ENCODE results near the gene REXO1. TPM values are rescaled to one million over a fixed set of nuclear protein-coding genes. Genes with fewer than 3 reads are reported as not detected.

REXO1 gene
- total and polyA plus RNA-seq, 2 experiments from 2014 or later = 20.2 to 90.1 TPM

DNA sequence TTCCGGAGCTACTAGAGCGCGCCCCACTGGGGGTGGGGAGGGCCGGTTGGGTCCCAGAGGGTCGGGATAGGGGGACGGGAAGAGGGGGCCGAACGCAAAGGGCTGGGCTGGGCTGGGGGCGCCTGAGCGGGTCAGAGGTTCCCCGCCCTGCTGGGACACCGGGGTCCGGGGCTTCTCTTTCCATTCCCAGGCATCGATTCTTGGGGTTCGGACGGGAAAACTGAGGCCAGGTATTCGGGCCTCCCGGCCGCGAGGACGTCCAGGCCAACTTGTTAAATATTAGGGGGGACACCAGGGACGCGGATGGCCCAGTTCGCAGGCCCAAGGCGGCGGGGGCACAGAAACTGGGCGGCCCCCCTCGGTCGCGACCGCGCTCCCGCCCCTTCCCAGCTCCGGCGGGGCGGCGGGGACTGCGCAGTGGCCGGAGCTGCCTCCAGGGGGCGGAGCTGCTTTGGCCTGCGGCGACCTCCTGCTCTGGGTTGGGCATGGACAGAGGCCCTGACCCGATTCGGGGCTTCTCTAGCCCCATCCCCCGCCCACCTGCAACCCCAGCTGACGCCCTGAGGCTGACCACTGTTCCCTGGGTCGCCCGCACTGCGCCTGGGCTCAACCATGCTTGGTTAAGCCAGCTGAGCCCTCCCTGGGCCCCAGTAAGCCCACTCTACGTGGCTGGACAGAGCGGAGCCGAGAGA is 16.3 kb upstream of the REXO1 start:
- Histone ChIP-seq H2AFZ (peak overlapping the region; percentile 69; the same call in 1 of the 2 replicates), H3K9me2 (ENCODE audit: insufficient read depth) (no peaks in the 10 kb centered on the region), H3K79me2 (replicated peaks; ENCODE audit: insufficient read depth) (peaks cover 30% of the 10 kb centered on the region), H3K27ac (ENCODE audit: low read depth) (peak overlapping the region; percentile 98), H3K4me2 (peak overlapping the region; percentile 94), H3K4me1 (ENCODE audit: insufficient read depth) (peaks cover 28% of the 10 kb centered on the region), H3F3A (replicated peaks; ENCODE audit: low read depth) (0 out of 2 replicates have a peak, but pooled peaks cover 6% of the 10 kb centered on the region), H3K36me3 (ENCODE audit: insufficient read depth) (no peaks in the 10 kb centered on the region), H4K20me1 (replicated peaks; ENCODE audit: insufficient read depth) (peaks cover 8% of the 10 kb centered on the region; the same call in 1 of the 2 replicates), H3K27me3 (ENCODE audit: insufficient read depth) (peaks cover 16% of the 10 kb centered on the region), H3K4me3 (peak overlapping the region; percentile 92)
- peak overlapping the region; percentile 94 for H3K27ac Mint-ChIP-seq
- no peaks in the 10 kb centered on the region; the same call in 2 of the 3 replicates for H3K36me3 Mint-ChIP-seq (ENCODE audit: low read depth)
- ATAC-seq (peak; percentile 78), DNase-seq (ENCODE audit: low spot score) (peak; percentile 90)
- H3K4me3 Mint-ChIP-seq = peak overlapping the region; percentile 78
- no peaks in the 10 kb centered on the region for H3K9me3 Mint-ChIP-seq
- H3K27me3 Mint-ChIP-seq (ENCODE audit: insufficient read depth, low read depth, poor library complexity) = peaks cover 20% of the 10 kb centered on the region
- TF ChIP-seq, protein P1, sequence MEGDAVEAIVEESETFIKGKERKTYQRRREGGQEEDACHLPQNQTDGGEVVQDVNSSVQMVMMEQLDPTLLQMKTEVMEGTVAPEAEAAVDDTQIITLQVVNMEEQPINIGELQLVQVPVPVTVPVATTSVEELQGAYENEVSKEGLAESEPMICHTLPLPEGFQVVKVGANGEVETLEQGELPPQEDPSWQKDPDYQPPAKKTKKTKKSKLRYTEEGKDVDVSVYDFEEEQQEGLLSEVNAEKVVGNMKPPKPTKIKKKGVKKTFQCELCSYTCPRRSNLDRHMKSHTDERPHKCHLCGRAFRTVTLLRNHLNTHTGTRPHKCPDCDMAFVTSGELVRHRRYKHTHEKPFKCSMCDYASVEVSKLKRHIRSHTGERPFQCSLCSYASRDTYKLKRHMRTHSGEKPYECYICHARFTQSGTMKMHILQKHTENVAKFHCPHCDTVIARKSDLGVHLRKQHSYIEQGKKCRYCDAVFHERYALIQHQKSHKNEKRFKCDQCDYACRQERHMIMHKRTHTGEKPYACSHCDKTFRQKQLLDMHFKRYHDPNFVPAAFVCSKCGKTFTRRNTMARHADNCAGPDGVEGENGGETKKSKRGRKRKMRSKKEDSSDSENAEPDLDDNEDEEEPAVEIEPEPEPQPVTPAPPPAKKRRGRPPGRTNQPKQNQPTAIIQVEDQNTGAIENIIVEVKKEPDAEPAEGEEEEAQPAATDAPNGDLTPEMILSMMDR (conservative IDR thresholded peaks at IDR 0.05; ENCODE audit: low read depth in 2 of 2) = peak; percentile 52 to 77
- peak; percentile 15; the same call in 1 of the 2 replicates for TF ChIP-seq POLR2AphosphoS5 (IDR thresholded peaks at IDR 0.05; ENCODE audit: low read depth)
- TF ChIP-seq JUNB (IDR thresholded peaks at IDR 0.05; ENCODE audit: unreplicated experiment) = no peak
- TF ChIP-seq, protein P2, sequence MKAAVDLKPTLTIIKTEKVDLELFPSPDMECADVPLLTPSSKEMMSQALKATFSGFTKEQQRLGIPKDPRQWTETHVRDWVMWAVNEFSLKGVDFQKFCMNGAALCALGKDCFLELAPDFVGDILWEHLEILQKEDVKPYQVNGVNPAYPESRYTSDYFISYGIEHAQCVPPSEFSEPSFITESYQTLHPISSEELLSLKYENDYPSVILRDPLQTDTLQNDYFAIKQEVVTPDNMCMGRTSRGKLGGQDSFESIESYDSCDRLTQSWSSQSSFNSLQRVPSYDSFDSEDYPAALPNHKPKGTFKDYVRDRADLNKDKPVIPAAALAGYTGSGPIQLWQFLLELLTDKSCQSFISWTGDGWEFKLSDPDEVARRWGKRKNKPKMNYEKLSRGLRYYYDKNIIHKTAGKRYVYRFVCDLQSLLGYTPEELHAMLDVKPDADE (IDR thresholded peaks at IDR 0.05) = no peak
- no peak for TF ChIP-seq ZNF114 (CRISPR knock-in tag; IDR thresholded peaks at IDR 0.05)
- peak; percentile 43; the same call in 1 of the 2 replicates for TF ChIP-seq CREB1 (CRISPR knock-in tag; IDR thresholded peaks at IDR 0.05; ENCODE audit: low read depth)
- H3K4me1 Mint-ChIP-seq = peaks cover 17% of the 10 kb centered on the region; the same call in 2 of the 3 replicates

DNA sequence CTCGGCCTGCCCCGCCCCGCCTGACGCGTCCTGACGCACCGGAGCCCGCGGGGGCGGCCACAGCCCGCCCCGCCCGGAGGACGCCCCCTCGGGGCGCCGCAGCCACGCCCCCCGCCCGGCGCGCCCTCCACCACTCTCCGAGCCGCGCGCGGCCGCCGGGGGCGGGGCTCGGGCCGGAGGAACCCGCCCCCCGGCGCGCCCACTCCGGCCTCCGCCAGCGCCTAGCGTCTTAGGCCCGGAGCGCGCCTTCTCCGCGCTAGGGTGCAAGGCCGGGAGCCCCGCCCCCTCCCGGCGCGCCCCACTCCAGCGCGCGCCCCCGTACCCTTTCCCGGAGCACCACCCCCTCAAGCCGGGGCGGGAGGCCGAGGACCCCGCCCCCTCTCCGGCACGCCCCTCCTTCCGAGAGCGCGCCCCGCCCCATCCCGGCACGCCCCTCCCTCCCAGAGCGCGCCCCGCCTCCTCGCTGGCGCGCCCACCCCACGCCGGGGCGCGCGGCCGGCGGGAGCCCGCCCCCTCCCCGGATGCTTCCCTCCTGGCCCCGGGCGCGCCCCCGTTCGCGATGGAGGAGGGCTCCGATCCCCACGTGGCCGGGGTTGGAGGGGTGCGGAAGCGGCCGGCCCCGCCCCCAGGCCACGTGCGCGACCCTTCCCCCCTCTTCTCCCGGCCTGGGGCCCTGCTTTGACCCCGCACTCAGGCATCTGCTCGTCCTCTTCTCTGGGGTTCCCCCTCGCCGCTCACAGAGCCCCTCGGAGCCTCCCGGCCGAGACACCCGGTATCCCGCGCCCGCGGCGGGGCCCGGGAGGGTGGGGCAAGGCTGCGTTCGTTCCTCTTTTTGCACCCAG is 15.6 kb upstream of the REXO1 start:
- ATAC-seq (peak; percentile 55), DNase-seq (ENCODE audit: low spot score) (peak; percentile 98)
- Mint-ChIP-seq H3K36me3 (ENCODE audit: low read depth) (no peaks in the 10 kb centered on the region; the same call in 2 of the 3 replicates), H3K9me3 (no peaks in the 10 kb centered on the region), H3K27me3 (ENCODE audit: insufficient read depth, low read depth, poor library complexity) (peaks cover 24% of the 10 kb centered on the region), H3K4me1 (peaks cover 22% of the 10 kb centered on the region; the same call in 2 of the 3 replicates), H3K27ac (0 out of 2 replicates have a peak overlapping the region, but pooled peaks have one; percentile 94), H3K4me3 (peak overlapping the region; percentile 78)
- Histone ChIP-seq H3K4me2 (peak overlapping the region; percentile 94), H3F3A (replicated peaks; ENCODE audit: low read depth) (0 out of 2 replicates have a peak, but pooled peaks cover 6% of the 10 kb centered on the region), H3K4me3 (peak overlapping the region; percentile 92), H4K20me1 (replicated peaks; ENCODE audit: insufficient read depth) (peaks cover 10% of the 10 kb centered on the region; the same call in 1 of the 2 replicates), H3K27ac (ENCODE audit: low read depth) (peak overlapping the region; percentile 98), H3K4me1 (ENCODE audit: insufficient read depth) (peaks cover 35% of the 10 kb centered on the region), H3K27me3 (ENCODE audit: insufficient read depth) (peaks cover 16% of the 10 kb centered on the region), H2AFZ (peak overlapping the region; percentile 69; the same call in 1 of the 2 replicates), H3K9me2 (ENCODE audit: insufficient read depth) (no peaks in the 10 kb centered on the region), H3K79me2 (replicated peaks; ENCODE audit: insufficient read depth) (peaks cover 37% of the 10 kb centered on the region), H3K36me3 (ENCODE audit: insufficient read depth) (no peaks in the 10 kb centered on the region)
- TF ChIP-seq POLR2AphosphoS5 (IDR thresholded peaks at IDR 0.05; ENCODE audit: low read depth) (peak; percentile 60), EZH2phosphoT487 (IDR thresholded peaks at IDR 0.05; ENCODE audit: unreplicated experiment) (no peak), ZNF331 (CRISPR knock-in tag; IDR thresholded peaks at IDR 0.05; ENCODE audit: low read depth) (no peak), ZNF114 (CRISPR knock-in tag; IDR thresholded peaks at IDR 0.05) (no peak), CREB1 (CRISPR knock-in tag; IDR thresholded peaks at IDR 0.05; ENCODE audit: low read depth) (no peak)
- TF ChIP-seq, protein P2 (IDR thresholded peaks at IDR 0.05) = no peak
- TF ChIP-seq, protein P1 (conservative IDR thresholded peaks at IDR 0.05; ENCODE audit: low read depth in 2 of 2) = no peak
